DOHH2 (cell line): ENCODE results near the gene PLXNC1.

Experiments used
- H3F3A ChIP-seq: fragments of 200-600 bp; sonication (generic), shearing (Covaris generic); 2 replicates; pipeline ENCODE4 v1.6.0; 2016; ENCODE audit warnings: antibody characterized with exemption, mild to moderate bottlenecking; ENCODE audit not compliant: control insufficient read depth, insufficient read depth
- H3K27ac ChIP-seq: fragments of 200-600 bp; sonication (generic); 2 replicates; pipeline ENCODE4 v1.5.1; 2014; ENCODE audit warnings: low read depth, mild to moderate bottlenecking, low read length, moderate library complexity
- H3K27me3 ChIP-seq: fragments of 200-600 bp; sonication (generic); 2 replicates; pipeline ENCODE4 v1.6.1; 2014; ENCODE audit warnings: mild to moderate bottlenecking, low read length, mixed read lengths; ENCODE audit not compliant: control insufficient read depth
- H3K36me3 ChIP-seq: fragments of 200-600 bp; sonication (generic); 2 replicates; pipeline ENCODE4 v1.6.1; 2014; ENCODE audit warnings: mild to moderate bottlenecking, low read length, moderate library complexity, mixed read lengths; ENCODE audit not compliant: control insufficient read depth
- H3K4me1 ChIP-seq: fragments of 200-600 bp; sonication (generic); 2 replicates; pipeline ENCODE4 v1.6.1; 2014; ENCODE audit warnings: mild to moderate bottlenecking, low read length, mixed read lengths; ENCODE audit not compliant: control insufficient read depth
- H3K4me2 ChIP-seq: fragments of 200-600 bp; sonication (generic); 2 replicates; pipeline ENCODE4 v1.6.0; 2014; ENCODE audit warnings: mild to moderate bottlenecking, low read length, moderate library complexity
- H3K4me3 ChIP-seq: fragments of 200-600 bp; sonication (generic); 2 replicates; pipeline ENCODE4 v1.5.1; 2014; ENCODE audit warnings: mild to moderate bottlenecking, low read length, mixed read lengths
- H3K79me2 ChIP-seq: fragments of 200-600 bp; sonication (generic); 2 replicates; pipeline ENCODE4 v1.6.1; 2014; ENCODE audit warnings: mild to moderate bottlenecking, low read length, mixed read lengths; ENCODE audit not compliant: control insufficient read depth
- H3K9me2 ChIP-seq: fragments of 200-600 bp; sonication (generic); replicated peaks from 2 replicates; pipeline ENCODE4 v1.6.1; 2014; ENCODE audit warnings: mild to moderate bottlenecking, low read length, mixed read lengths; ENCODE audit not compliant: control insufficient read depth
- H3K9me3 ChIP-seq: fragments of 200-600 bp; sonication (generic); 2 replicates; pipeline ENCODE4 v1.6.1; 2014; ENCODE audit warnings: antibody characterized with exemption, low read length, mixed read lengths; ENCODE audit not compliant: control insufficient read depth, insufficient read depth
- H4K20me1 ChIP-seq: fragments of 200-600 bp; sonication (generic); 2 replicates; pipeline ENCODE4 v1.6.0; 2014; ENCODE audit warnings: low read depth, mild to moderate bottlenecking, antibody characterized with exemption, low read length, moderate library complexity; ENCODE audit not compliant: control insufficient read depth, insufficient read depth
- EZH2phosphoT487 ChIP-seq: fragments of 200-600 bp; sonication (generic); IDR thresholded peaks from 2 replicates; pipeline ENCODE4 v1.6.1; 2017; ENCODE audit warnings: borderline replicate concordance, mild to moderate bottlenecking, antibody characterized with exemption, low read length, moderate library complexity, mixed read lengths
- TF ChIP-seq, protein P1 (sequence below): fragments of 200-600 bp; sonication (generic); IDR thresholded peaks from one replicate; pipeline ENCODE4 v1.5.1; 2014; ENCODE audit warnings: antibody characterized with exemption, mild to moderate bottlenecking, low read depth, low read length; ENCODE audit not compliant: poor library complexity, severe bottlenecking

Gene PLXNC1

DNA sequence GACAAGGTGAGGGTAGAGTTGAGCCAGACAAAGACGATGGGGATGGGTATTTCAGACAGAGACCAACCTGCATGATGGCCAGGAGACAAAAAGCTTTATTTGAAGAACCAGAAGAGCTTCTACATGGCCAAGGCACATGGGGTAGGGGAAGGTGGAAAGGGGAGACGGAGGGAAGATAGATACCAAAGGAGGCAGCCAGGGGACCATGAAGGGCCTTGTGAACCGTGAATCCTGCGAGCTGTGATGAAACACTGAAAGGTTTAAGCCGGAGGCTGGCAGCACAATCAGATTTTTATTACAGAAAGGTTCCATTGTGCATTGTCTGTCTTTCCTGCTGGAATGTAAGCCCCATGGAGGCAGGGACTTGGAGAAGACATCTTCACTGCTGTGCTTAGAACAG, 72.4 kb downstream of the PLXNC1 start:
- Histone ChIP-seq H4K20me1 (no peaks in the 10 kb centered on the region), H3K9me3 (no peaks in the 10 kb centered on the region), H3K79me2 (no peaks in the 10 kb centered on the region), H3K4me1 (peaks cover 9% of the 10 kb centered on the region), H3K9me2 (no peaks in the 10 kb centered on the region), H3K27ac (no peak overlapping the region), H3K4me2 (no peak overlapping the region), H3K27me3 (no peaks in the 10 kb centered on the region), H3F3A (no peaks in the 10 kb centered on the region), H3K36me3 (no peaks in the 10 kb centered on the region), H3K4me3 (no peak overlapping the region)
- TF ChIP-seq EZH2phosphoT487, result no peak
- TF ChIP-seq, protein P1, sequence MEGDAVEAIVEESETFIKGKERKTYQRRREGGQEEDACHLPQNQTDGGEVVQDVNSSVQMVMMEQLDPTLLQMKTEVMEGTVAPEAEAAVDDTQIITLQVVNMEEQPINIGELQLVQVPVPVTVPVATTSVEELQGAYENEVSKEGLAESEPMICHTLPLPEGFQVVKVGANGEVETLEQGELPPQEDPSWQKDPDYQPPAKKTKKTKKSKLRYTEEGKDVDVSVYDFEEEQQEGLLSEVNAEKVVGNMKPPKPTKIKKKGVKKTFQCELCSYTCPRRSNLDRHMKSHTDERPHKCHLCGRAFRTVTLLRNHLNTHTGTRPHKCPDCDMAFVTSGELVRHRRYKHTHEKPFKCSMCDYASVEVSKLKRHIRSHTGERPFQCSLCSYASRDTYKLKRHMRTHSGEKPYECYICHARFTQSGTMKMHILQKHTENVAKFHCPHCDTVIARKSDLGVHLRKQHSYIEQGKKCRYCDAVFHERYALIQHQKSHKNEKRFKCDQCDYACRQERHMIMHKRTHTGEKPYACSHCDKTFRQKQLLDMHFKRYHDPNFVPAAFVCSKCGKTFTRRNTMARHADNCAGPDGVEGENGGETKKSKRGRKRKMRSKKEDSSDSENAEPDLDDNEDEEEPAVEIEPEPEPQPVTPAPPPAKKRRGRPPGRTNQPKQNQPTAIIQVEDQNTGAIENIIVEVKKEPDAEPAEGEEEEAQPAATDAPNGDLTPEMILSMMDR, result no peak

- Histone ChIP-seq H3K27ac (no peak overlapping the region), H3K79me2 (no peaks in the 10 kb centered on the region), H3K36me3 (no peaks in the 10 kb centered on the region), H3K4me1 (peaks cover 9% of the 10 kb centered on the region), H3K9me2 (no peaks in the 10 kb centered on the region), H3K4me3 (no peak overlapping the region), H3F3A (no peaks in the 10 kb centered on the region), H3K4me2 (no peak overlapping the region), H3K27me3 (peaks cover under 1% of the 10 kb centered on the region), H4K20me1 (no peaks in the 10 kb centered on the region), H3K9me3 (no peaks in the 10 kb centered on the region)
- TF ChIP-seq, protein P1, result no peak
Measured at GRCh38 chr12:94222351-94223084, 74.1 kb downstream of the PLXNC1 start.

- no peaks in the 10 kb centered on the region for H3K9me3 ChIP-seq
- H3K27me3 ChIP-seq, result peaks cover 11% of the 10 kb centered on the region
- TF ChIP-seq, protein P1, result no peak
- TF ChIP-seq EZH2phosphoT487, result no peak
- H3K36me3 ChIP-seq, result no peaks in the 10 kb centered on the region
- H3F3A ChIP-seq, result no peaks in the 10 kb centered on the region
- no peak overlapping the region for H3K4me3 ChIP-seq
- no peaks in the 10 kb centered on the region for H3K79me2 ChIP-seq
- peaks cover 9% of the 10 kb centered on the region for H3K4me1 ChIP-seq
- no peaks in the 10 kb centered on the region for H4K20me1 ChIP-seq
- H3K27ac ChIP-seq, result no peak overlapping the region
- no peaks in the 10 kb centered on the region for H3K9me2 ChIP-seq
- H3K4me2 ChIP-seq, result no peak overlapping the region
Measured at GRCh38 chr12:94223842-94224241, 75.5 kb downstream of the PLXNC1 start.
